GM19452 (cell line): ENCODE measurements around the gene SPTBN1.

ENCODE experiments used
- ATAC-seq: cut with Tn5 transposase; IDR thresholded peaks from one replicate; pipeline ENCODE4 v1.9.1; 2021; ENCODE audit not compliant: unreplicated experiment

Gene SPTBN1

DNA sequence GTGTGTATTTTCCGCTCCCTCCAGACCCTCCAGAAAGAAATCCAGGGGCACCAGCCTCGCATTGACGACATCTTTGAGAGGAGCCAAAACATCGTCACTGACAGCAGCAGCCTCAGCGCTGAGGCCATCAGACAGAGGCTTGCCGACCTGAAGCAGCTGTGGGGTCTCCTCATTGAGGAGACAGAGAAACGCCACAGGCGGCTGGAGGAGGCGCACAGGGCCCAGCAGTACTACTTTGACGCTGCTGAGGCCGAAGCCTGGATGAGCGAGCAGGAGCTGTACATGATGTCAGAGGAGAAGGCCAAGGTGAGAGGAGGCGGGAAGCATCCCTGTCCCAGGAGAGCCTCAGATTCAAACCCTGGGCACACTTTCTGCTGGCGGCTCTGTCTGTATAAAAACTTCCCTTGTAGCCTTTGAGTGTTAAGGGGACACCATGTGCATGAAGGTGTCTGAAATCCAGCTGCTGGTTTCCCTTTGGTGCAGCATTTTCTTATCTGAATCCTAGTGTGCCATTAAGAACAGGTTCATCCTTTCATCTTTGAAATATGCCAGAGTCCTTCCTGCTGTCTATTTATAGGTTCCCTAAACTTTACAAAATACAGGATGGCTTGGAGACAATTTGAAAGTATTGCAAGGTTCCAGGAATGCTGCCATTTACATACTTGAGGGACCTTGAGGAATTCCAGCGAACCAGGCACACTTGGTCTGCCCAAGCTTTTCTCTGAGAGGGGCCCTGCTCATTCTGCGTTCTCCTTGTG, 190.2 kb downstream of the SPTBN1 start:
- ATAC-seq, result no peak

DNA sequence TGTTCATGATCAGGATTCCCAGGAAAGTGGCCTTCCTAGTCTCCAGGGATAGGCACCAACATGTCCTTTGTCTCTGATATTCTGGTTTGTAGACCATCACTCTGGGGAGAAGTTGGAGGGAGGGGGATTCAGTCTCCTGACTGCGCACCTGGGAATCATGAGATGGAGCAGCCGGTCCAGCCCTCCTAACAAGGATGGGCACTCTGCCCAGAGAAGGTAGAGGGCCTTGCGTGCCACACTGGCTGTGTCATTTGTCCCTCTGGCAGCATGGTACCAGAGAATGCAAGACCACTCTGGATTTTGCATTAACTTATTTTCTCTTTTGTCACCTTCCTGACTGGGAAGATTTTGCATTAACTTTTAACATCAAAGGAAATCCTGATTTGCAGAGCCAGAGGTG, 192.1 kb downstream of the SPTBN1 start:
- ATAC-seq, result no peak

DNA sequence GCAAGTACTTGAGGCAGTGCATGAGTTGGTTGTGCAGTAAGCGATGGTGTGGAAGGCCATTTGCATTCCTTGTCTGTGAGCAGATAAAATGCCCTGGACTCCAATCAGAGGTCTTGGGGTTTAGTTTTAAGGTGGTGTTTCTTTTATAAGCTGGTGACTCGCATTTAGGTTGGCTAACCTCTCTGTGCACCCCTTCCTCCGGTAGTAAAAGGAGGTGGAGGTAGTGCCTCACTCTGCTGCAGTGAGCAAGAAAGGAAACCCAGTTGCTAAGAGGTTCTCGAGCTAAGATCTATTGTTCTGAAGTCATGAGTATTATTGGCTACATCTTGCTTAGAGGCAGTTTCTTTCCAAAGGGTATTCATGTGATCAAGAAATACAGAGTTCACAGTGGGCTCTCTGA, 193.1 kb downstream of the SPTBN1 start:
- no peak for ATAC-seq

GRCh38 chr2:54649633-54650032, 193.5 kb downstream of the SPTBN1 start:
- ATAC-seq, result no peak

DNA sequence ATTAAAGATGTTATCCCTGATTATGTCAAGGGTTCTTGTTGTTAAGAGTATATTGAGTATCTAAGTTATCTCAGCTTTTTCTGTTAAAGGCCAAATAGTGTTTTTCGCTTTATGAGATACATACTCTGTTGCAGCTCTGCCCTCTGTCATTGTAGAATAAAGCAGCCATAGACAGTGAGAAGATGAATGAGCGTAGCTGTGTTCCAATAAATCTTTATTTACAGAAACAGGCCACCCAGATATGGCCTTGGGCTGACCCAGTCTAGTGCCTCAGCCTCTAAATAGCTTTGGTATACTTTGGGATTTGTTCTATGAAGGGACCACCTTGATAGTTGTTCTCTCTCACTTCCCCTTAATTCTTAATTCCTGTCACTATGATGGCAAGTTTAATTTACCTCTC, 194.5 kb downstream of the SPTBN1 start:
- ATAC-seq, result no peak

DNA sequence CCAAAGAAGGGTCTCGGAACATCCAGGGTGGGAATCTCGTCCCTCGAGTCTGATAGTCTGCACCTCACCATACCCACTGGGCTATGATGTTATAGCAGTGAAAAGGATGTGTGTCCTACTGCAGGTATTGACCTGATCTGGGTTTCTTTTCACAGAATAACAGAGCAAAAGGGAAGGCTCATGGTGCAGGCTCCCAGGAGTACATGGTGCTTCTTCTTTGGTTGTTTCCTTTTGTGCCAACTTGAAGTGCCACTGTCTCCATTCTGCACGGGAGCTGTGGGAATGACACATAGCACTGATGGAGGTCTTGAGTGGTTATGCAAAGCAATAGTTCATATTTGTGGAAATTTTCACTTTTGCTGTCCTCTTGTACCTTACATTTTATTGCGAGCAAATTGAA, 195.2 kb downstream of the SPTBN1 start:
- no peak for ATAC-seq

GRCh38 chr2:54652540-54652939, 196.4 kb downstream of the SPTBN1 start:
- peak; percentile 88 for ATAC-seq

DNA sequence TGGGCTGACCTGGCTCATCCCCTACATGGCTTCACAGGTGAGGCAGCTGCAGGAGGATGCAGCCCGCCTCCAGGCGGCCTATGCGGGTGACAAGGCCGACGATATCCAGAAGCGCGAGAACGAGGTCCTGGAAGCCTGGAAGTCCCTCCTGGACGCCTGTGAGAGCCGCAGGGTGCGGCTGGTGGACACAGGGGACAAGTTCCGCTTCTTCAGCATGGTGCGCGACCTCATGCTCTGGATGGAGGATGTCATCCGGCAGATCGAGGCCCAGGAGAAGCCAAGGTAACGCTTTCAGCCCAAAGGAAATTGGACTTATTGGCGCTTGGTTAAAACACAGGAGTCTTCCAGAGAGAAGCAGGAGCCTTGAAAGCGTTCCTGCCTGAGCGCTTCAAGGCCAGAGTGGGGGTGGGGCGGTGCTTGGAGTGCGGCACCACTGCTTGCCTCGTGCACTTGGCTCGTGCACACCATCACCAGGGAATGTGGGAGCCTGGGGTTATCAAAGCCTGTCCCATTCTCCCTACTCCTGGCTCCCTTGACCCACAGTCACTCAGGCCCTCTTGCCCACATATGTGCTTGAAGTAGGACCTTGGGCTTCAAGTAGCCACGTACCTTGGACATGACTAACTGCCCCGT, 197.6 kb downstream of the SPTBN1 start:
- ATAC-seq, result no peak

GRCh38 chr2:54655046-54655809, 199.1 kb downstream of the SPTBN1 start:
- ATAC-seq, result no peak

DNA sequence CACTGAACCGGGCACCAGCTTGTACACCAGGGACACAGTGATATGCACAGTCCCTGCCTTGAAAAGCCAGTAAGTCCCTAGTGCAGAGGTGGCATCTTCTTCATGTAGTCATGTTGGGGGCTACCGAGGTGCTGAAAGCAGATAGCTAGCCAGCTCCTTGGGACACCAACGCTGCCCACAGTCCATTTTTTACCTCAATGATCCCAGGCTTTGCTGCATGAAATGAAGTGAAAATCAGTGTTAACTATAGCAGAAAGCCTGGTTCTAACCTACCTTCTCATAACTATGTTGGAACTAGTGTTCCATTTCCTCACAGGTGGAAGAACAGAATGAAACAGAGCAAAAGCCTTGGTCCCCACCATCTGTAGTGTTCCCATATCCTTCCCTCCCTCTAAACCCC, 200.7 kb downstream of the SPTBN1 start:
- no peak for ATAC-seq

DNA sequence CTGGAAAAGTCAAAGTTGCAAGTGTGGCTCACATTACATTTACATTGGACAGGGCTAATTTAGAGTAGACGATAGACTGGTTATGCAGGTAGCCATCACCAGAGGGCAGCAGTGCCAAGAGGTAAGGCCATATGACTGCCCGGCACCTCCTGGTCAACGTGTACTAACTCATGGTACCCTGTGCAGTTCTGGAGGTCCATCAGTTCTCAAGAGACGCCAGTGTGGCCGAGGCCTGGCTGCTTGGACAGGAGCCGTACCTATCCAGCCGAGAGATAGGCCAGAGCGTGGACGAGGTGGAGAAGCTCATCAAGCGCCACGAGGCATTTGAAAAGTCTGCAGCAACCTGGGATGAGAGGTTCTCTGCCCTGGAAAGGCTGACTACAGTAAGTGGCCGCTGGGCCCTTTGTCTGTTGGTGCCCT, 201.5 kb downstream of the SPTBN1 start:
- ATAC-seq, result peak; percentile 65

DNA sequence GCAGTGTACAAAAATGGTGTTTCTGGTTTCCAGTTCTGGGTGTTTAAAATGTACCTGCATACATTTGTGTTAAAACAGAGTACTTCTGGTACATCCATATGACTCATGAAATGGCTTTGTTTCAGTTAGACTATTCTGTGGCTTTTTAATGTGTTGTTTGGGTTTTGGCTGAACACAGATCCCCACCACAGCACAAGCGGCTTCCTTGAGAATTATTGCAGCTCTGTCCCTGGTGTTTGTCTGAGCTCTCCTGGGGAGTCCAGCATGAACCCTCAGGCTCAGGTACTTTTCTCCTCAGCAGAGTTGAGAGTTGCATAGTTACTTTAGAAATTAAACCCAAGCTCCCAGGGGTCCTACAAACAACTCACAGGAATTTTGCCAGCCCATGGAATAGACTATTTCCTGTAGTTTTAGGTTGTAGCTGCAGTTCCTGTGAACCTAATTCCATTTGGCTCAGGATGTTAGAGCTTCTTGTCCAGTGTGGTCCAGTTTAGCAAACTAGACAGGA, 202.5 kb downstream of the SPTBN1 start:
- no peak for ATAC-seq

- no peak for ATAC-seq
These were observed 203.4 kb downstream of the SPTBN1 start for GRCh38 chr2:54659527-54659926.

GRCh38 chr2:54660752-54661151, 204.6 kb downstream of the SPTBN1 start:
- no peak for ATAC-seq

DNA sequence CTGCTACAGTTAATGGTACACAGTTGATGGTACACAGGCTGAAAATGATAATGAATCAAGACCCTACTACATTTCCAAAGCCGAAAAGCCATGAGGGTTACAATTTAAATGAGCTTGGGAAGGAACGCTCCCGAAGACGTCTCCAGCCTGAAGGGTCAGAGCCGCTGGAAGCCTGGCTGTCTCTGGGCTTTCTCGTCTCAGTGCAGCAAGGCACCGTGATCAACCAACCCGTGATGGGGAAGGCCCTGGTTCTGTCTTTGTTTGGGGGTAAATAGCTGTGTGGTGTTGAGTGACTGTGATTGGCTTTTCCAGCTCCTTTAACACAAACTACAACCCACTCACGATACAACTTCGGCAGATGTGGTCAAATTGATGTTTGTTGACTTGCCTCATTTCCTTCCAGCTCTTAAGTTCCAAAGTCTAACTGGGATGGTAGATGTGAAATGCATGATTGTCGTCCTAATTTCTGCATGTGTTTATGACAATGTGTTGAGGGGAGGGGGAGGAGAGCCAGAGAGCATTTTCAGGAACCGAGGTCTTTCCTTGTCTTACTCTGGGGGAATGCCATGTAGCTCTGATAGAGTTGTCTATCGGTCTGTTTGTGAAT, 207.4 kb downstream of the SPTBN1 start:
- no peak for ATAC-seq

- ATAC-seq, result no peak
These were observed 208.2 kb downstream of the SPTBN1 start for GRCh38 chr2:54664238-54664786.

DNA sequence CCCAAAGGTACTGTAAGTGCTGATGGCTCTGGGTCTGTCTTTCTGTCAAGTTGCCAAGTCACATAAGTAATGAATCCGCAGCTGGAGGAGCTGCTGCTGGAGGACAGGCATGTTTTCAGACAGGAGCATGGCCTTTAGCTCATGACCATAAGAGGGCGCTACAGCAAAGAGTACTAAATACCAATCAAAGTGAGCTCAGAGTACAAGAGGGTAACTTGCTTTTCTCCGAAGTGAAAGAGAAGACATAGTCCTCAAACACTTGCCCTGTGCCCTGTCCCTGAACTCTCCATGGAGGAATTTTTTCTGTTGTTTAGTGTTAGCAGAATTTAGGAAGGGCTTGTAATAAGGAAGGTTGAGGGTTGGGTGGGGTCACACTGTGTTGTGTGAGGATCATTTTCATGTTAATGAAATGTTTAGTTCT, 209.3 kb downstream of the SPTBN1 start:
- ATAC-seq, result no peak

- no peak for ATAC-seq
These were observed 210.1 kb downstream of the SPTBN1 start for GRCh38 chr2:54666131-54666633.

DNA sequence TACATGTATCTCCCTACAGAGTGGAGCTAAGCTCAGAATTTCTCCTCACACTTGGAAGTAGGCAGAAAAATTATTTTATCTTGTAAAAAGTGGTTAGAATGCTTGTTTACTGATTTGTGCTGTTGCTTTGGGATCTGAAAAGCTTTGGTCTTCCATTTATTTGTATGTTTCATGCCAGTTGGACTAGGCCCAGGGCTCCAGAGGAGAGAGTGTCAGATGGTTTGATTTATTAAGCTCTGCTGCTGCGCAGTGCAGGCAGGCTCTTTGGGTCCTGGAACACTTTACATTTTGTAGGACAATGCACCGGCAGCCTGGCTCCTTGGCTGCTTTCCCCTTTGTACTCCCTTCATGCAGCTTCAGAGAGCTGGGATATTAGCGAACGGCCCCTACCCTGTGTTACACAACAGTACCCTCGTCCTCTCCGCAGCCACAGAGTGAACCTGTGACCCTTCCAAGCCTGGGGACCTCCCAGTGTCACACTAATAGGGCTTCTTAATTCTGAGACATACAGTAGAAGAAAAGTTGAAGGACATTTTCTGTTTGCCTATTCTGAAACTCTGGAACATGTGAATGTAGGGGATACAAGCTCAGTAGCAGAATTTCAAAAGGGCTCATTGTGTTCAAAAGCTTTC, 210.6 kb downstream of the SPTBN1 start:
- ATAC-seq, result no peak

- no peak for ATAC-seq
These were observed 211.1 kb downstream of the SPTBN1 start for GRCh38 chr2:54667266-54667639.
